Ovary (tissue), 3 donors: ENCODE measurements around the gene ANAPC15.

Experiments used
- CTCF ChIP-seq, 3 donors: fragments of 450-650 bp in 2 of 3; fragments of 200-600 bp in 1 of 3; IDR thresholded peaks; one replicate each; pipeline versions ENCODE4 v1.5.1 to v1.8.0; 2016 to 2022; ENCODE audit warnings: antibody characterized with exemption in 3 of 3, mild to moderate bottlenecking in 1 of 3
- EP300 ChIP-seq: sonication (generic); formaldehyde crosslinking; IDR thresholded peaks from one replicate; pipeline ENCODE4 v1.6.1; 2017; ENCODE audit warnings: antibody characterized with exemption
- POLR2A ChIP-seq: fragments of 450-650 bp; IDR thresholded peaks from one replicate; pipeline ENCODE4 v1.6.1; 2017; ENCODE audit warnings: antibody characterized with exemption, mild to moderate bottlenecking, moderate library complexity
- donor health status: DM: no; HTN: no; CAD: no.

- no peak for TF ChIP-seq CTCF (IDR thresholded peaks at IDR 0.05)
- TF ChIP-seq POLR2A, result no peak
- no peak for TF ChIP-seq EP300
Observed at GRCh38 chr11:72157131-72157530, 44.6 kb upstream of the ANAPC15 start.
